A172 (cell line): Measurements from ENCODE around the gene LIMS2. TPM values are rescaled to one million over a fixed set of nuclear protein-coding genes. Genes with fewer than 3 reads are reported as not detected.

Experiments used
- DNase-seq: peaks from one replicate; pipeline ENCODE4 v3.0.0-alpha.2; 2015; ENCODE audit warnings: low spot score
- total RNA-seq: library from RNA; depleted of rRNA; stranded (reverse); fragments of >200 nt; shearing (Covaris generic); gene quantifications from 2 replicates; pipeline ENCODE4 v1.2.3, GENCODE V29; 2014

Gene LIMS2
- total RNA-seq, 1 experiment from 2014 or later: 13.8 TPM

DNA sequence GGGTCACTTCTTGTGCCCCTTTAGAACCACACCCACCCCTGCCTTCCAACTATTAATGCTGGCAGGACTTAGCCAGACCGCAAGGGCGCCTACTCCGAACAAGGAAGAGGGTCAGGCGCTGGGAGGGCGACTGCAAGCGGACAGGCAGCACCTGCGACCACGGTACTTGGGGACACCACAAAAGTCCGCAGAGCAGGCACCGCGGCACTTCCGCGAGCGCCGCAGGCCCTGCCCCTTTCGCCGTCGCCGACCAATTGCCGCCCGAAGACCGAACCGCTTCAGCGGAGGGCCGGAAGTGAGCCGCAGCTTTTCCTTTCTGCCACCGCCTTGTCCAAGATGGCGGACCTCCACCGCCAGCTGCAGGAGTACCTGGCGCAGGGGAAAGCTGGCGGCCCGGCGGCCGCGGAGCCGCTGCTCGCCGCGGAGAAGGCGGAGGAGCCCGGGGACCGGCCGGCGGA lies 25.9 kb upstream of the LIMS2 start, which contains the start of gene SFT2D3:
TSS of gene SFT2D3 (plus strand) at position 305 of the 458 bp plus-strand sequence. CDS start at position 337, 32 bp downstream.
- DNase-seq: peak; percentile 86

- DNase-seq: peak; percentile 57
These were observed 25.3 kb upstream of the LIMS2 start for GRCh38 chr2:127700527-127701192.

DNA sequence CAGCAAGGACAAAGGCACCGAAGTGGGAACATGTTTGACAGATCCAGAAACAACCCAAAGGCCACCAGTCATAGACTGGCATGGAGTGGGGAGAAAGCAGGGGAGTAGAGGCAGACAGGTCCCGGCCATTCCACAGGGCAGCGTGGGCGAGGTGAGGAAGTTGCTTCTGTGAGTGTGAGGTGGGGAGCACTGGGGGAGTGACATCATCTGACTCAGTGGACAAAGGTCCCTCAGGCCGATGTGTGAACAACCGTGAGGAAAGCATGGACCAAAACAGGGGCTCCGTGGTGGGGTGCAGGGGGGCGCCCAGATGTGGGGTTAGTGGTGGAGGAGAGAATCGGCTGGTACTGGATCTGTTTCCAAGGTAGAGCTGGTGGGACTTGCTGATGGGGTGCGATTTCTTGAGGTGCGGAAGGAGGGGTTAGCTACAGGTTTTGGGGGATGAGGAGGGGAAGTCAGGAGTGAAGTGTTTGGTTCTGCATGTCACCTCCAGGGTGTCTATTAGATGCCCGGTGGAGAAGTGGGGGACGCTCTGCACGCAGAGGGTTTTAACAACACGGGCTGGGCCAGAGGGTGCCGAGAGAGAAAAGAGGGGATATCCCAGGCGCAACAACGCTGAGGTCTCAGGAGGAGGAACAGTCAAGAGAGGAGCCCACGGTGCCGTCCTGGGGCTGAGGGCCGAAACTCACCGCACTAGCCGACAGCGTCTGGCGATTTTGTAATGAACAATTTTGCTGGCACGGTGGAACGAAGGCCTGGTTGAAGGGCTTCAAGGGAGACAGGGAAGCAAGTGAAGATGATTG lies 23.4 kb upstream of the LIMS2 start:
- DNase-seq: no peak

- DNase-seq: no peak
These were observed 22.3 kb upstream of the LIMS2 start for GRCh38 chr2:127697482-127698180.

- peak; percentile 66 for DNase-seq
These were observed 20.5 kb upstream of the LIMS2 start for GRCh38 chr2:127695491-127696472.

DNA sequence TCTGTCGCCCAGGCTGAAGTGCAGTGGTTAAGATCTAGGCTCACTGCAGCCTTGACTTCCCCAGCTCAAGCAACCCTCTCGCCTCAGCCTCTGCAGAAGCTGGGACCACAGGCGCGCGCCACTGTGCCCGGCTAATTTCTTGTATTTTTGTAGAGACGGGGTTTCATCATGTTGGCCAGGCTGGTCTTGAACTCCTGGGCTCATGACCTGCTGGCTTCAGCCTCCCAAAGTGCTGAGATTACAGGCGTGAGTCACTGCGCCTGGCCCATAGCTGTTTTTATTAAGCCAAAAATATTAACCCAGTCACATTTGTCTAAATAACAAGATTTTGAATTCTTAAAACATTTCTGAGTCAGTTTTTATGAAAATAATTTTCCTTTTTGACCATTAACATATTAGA lies 19.7 kb upstream of the LIMS2 start:
- no peak for DNase-seq

DNA sequence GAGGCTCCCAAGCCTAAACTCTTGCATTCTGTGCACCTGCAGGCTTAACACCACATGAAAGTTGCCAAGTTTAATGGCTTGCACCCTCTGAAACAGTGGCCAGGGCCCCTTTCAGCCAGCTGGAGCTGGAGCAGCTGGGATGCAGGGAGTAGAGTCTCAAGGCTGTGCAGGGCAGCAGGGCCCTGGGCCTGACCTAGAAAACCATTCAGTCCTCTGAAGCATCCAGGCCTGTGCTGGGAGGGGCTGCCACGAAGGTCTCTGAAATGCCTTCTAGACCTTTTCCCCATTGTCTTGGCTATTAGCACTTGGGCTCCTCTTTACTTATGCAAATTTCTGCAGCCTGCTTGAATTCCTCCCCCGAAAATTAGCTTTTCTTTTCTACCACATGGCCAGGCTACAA lies 15.4 kb upstream of the LIMS2 start:
- DNase-seq: no peak

DNA sequence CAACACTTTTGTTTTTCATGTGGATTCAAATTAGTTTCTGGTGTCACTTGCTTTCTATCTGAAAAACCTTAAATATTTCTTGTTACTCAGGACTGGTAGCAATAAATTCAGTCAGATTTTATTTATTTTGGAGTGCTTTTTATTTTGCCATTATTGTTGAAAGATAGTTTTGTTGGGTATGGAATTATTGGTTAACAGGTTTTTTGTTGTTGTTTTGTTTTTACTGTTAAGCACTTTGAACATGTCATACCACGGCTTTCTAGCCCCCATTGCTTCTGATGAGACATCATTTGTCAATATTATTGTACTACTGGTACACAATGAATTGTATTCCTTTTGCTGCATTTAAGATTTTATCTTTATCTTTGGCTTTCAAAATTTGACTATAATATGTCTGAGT lies 13.1 kb upstream of the LIMS2 start:
- DNase-seq: no peak

- no peak for DNase-seq
These were observed 10.2 kb upstream of the LIMS2 start for GRCh38 chr2:127685410-127686080.

GRCh38 chr2:127683757-127684156 lies 8.4 kb upstream of the LIMS2 start:
- no peak for DNase-seq

- DNase-seq: no peak
These were observed 7.7 kb upstream of the LIMS2 start for GRCh38 chr2:127683056-127683455.

DNA sequence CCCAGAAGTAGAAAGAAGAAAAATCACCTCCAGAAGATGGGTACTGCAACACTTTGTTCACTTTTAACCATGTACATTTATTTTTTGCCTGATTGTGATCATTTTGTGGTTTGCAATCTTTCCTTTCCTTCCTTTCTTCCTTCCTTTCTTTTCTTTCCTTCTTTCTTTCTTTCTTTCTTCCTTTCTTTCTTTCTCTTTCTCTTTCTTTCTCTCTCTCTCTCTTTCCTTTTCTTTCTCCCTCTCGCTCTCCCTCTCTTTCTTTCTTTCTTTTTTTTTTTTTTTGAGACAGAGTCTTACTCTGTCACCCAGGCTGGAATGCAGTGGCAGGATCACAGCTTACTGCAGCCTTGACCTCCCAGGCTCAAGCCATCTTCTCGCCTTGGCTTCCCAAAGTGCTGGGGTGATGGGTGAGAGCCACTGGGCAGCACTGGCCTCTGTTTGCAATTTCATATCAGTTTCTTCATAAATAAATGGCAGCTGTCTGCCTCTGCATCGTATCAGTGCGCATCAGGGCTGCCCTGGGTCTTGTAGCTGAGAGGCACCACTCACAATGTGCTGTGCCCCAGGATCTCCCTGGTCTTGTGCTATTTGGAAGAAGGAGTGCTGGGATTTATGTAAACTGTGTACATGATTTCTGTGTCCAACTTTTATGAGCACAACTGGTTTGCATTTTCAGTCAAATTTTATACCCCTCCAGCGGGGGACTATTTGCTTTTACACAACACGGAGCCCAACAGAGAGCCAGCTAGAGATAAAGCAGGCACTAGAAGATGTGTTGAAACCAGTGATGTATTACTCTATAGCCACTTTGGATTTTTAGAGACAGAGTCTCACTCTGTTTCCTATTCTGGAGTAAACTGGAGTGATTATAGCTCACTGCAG lies 6.9 kb upstream of the LIMS2 start:
- no peak for DNase-seq

- DNase-seq: no peak
These were observed 6.0 kb upstream of the LIMS2 start for GRCh38 chr2:127681288-127681804.

GRCh38 chr2:127680706-127681287 lies 5.5 kb upstream of the LIMS2 start:
- no peak for DNase-seq

DNA sequence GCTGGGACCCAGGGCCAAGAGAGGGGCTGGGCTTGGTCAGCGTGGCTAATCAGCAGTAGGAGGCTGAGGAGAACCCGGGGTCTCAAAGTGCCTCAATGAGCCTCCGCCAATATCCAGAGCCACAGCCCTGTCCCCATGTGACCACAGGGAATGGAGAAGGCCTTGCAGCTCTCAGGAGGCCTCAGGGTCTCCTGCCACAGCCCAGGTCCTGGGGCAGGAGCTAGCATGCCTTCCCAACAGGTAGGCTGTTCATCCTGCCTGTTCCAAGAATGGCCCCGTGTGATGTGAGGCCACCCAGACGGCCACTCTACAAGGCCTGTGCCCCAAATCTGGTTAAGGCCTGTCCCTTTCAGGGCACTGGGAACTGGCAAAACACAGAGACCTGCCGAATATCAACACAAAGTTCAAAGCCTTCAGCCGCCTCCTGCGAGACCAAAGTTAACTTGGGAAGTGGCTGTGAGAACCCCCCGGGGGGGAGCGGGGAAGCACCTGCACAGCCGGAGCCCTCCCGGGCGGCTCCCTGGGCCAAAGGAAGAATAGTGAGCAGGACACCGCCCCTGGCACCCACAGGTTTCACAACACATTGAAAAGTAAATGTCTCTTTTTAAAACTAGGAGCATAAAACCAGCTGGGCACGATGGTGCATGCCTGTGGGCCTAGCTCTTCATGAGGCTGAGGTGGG lies 4.5 kb upstream of the LIMS2 start:
- no peak for DNase-seq

- no peak for DNase-seq
These were observed 3.7 kb upstream of the LIMS2 start for GRCh38 chr2:127678991-127679390.

- DNase-seq: no peak
These were observed 3.2 kb upstream of the LIMS2 start for GRCh38 chr2:127678531-127678930.

GRCh38 chr2:127676906-127677305 lies 1.6 kb upstream of the LIMS2 start:
- no peak for DNase-seq
